Spleen (tissue), 7 donors: Measurements from ENCODE around the gene TACC3.

Experiments
- CTCF ChIP-seq, 11 experiments: fragments of 200-600 bp in 7 of 11; fragments of 450-650 bp in 4 of 11; sonication (generic) in 4 of 11; IDR thresholded peaks in 8 of 11; conservative IDR thresholded peaks in 3 of 11; 1 replicate in 7 of 11; 2 replicates in 4 of 11; pipeline versions ENCODE4 v1.4.0 to v1.8.0; 2016 to 2021; ENCODE audit warnings: antibody characterized with exemption in 11 of 11, inconsistent platforms in 4 of 11, mild to moderate bottlenecking in 1 of 11
- POLR2A ChIP-seq, 3 donors: fragments of 450-650 bp; IDR thresholded peaks; one replicate each; pipeline ENCODE4 v1.5.1; 2017; ENCODE audit warnings: antibody characterized with exemption in 3 of 3, mild to moderate bottlenecking in 1 of 3
- POLR2AphosphoS5 ChIP-seq, 3 donors: sonication (generic); formaldehyde crosslinking; IDR thresholded peaks; one replicate each; pipeline ENCODE4 v1.5.1; 2017; ENCODE audit warnings: antibody characterized with exemption in 3 of 3
- donor health status: DM: no; HTN: no; CAD: no; lungs with moderate emphysema.
- donor health status: DM: no; HTN: no; CAD: no.
- donor health status: DM: no; HTN: no; CAD: no.

DNA sequence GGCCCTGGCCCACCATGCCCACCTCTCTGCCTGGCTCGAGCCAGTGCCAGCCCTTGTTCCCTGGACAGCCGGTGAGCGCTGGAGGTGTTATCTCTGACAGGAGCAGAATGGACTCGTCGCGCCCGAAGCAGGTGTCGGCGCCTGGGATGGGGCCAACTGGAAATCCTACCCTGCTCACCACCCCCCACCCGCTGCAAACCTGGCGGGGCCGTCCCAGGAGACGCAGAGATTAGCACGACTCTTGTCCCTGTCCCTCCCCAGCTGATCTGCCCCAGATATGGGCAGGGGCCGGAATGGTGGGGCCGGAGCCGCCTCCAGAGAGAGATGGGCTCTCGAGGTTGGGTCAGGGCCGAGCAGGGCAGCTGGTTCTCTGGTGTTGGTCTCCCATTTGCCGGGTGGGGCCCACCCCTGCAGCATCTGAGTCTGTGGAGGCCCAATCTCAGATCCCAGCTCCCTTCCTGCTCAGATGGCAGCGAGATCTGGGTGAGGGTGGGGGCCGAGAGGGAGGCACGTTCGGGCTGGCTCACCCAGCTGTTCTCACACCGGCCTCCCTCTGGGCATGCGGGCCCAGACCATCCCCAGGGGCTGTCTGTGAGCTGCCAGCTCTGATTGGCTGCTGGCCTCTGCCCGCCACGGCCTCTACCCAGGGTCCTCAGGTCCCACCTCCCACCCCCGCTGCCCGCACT lies 51.7 kb downstream of the TACC3 start:
- TF ChIP-seq POLR2A (IDR thresholded peaks at IDR 0.05) (no peak), POLR2AphosphoS5 (IDR thresholded peaks at IDR 0.05) (no peak), CTCF (IDR thresholded peaks at IDR 0.05 in 8 of 11, conservative IDR thresholded peaks at IDR 0.05 in 3 of 11) (no peak)
